NB4 (cell line): Measurements from ENCODE around the gene ABHD12.

Experiments
- DNase-seq: peaks from one replicate; pipeline ENCODE4 v3.0.0; 2010; ENCODE audit warnings: low read depth
- H3K4me3 ChIP-seq: one replicate; pipeline ENCODE4 v1.5.1; 2011; ENCODE audit warnings: mild to moderate bottlenecking, low read depth, low read length, moderate library complexity
- CTCF ChIP-seq: IDR thresholded peaks from one replicate; pipeline ENCODE4 v1.5.1; 2012; ENCODE audit warnings: low read depth, low read length
- MAX ChIP-seq: IDR thresholded peaks from 2 replicates; pipeline ENCODE4 v1.6.1; 2011; ENCODE audit warnings: low read depth, low read length
- MYC ChIP-seq: IDR thresholded peaks from 2 replicates; pipeline ENCODE4 v1.6.1; 2011; ENCODE audit warnings: low read depth, low read length
- POLR2A ChIP-seq: IDR thresholded peaks from 2 replicates; pipeline ENCODE4 v1.6.1; 2011; ENCODE audit warnings: mild to moderate bottlenecking; ENCODE audit not compliant: insufficient read length; ENCODE audit errors: extremely low read depth

Gene ABHD12

GRCh38 chr20:25319241-25320034 lies 71.2 kb downstream of the ABHD12 start:
- no peak overlapping the region for H3K4me3 ChIP-seq
- TF ChIP-seq MAX (no peak), CTCF (no peak), POLR2A (no peak), MYC (no peak)
- DNase-seq: no peak

GRCh38 chr20:25318471-25319240 lies 72.0 kb downstream of the ABHD12 start:
- H3K4me3 ChIP-seq: no peak overlapping the region
- TF ChIP-seq MAX: no peak
- TF ChIP-seq MYC: no peak
- peak; percentile 57 for DNase-seq

- DNase-seq: no peak
- H3K4me3 ChIP-seq: no peak overlapping the region
- TF ChIP-seq CTCF (no peak), MYC (no peak), MAX (no peak), POLR2A (no peak)
Observed at GRCh38 chr20:25317351-25318075, 73.1 kb downstream of the ABHD12 start.

- no peak for DNase-seq
- TF ChIP-seq MAX (no peak), MYC (no peak), CTCF (no peak), POLR2A (no peak)
- no peak overlapping the region for H3K4me3 ChIP-seq
Observed at GRCh38 chr20:25316506-25317190, 74.0 kb downstream of the ABHD12 start.

- DNase-seq: no peak
- TF ChIP-seq MAX (no peak), POLR2A (no peak), MYC (no peak), CTCF (no peak)
Observed at GRCh38 chr20:25315418-25316210, 75.0 kb downstream of the ABHD12 start.

More at GRCh38 chr20:25315418-25316210, 75.0 kb downstream of the ABHD12 start:
- H3K4me3 ChIP-seq: no peak overlapping the region
